Cardiac muscle cell (in vitro differentiated cells and primary cell): Measurements from ENCODE around the gene ABR. TPM values are rescaled to one million over a fixed set of nuclear protein-coding genes. Genes with fewer than 3 reads are reported as not detected.
A peak's percentile ranks its signal among the peaks of the same experiment; 100 is the strongest.

Experiments used
- DNase-seq, 2 donors: peaks; one replicate each; pipeline versions ENCODE4 v3.0.0 to v3.0.0-alpha.2; 2010 to 2017; ENCODE audit warnings: low read depth in 1 of 2, low spot score in 1 of 2
- H3K27ac ChIP-seq: fragments of 200-600 bp; sonication (generic); 2 replicates; pipeline ENCODE4 v1.5.1; 2016
- H3K27me3 ChIP-seq: fragments of 200-600 bp; sonication (generic); 2 replicates; pipeline ENCODE4 v1.6.0; 2016; ENCODE audit warnings: control low read depth
- H3K36me3 ChIP-seq: fragments of 200-600 bp; sonication (generic); 2 replicates; pipeline ENCODE4 v1.5.1; 2016; ENCODE audit warnings: control low read depth
- H3K4me1 ChIP-seq: fragments of 200-600 bp; sonication (generic); 2 replicates; pipeline ENCODE4 v1.8.1; 2017; ENCODE audit warnings: low read depth, mild to moderate bottlenecking, mixed run types
- H3K4me3 ChIP-seq: fragments of 200-600 bp; sonication (generic); 2 replicates; pipeline ENCODE4 v1.5.1; 2016; ENCODE audit warnings: mild to moderate bottlenecking
- H3K9me3 ChIP-seq: fragments of 200-600 bp; sonication (generic); 2 replicates; pipeline ENCODE4 v1.5.1; 2017; ENCODE audit warnings: low read depth, mild to moderate bottlenecking, control low read depth
- polyA plus RNA-seq: library from polyadenylated mRNA; unstranded; fragments of >200 nt; fragmentation: Nextera tagmentation; extraction: Ambion mirVana; gene quantifications from 2 replicates; pipeline ENCODE4 v1.2.1, GENCODE V29; 2016
- total RNA-seq: library from RNA; depleted of rRNA; stranded (reverse); fragments of >200 nt; gene quantifications from 2 replicates; pipeline ENCODE4 v1.2.3, GENCODE V29; 2016
- TF ChIP-seq, protein P1 (sequence below): IDR thresholded peaks from 2 replicates; pipeline ENCODE4 v1.5.1; 2012; ENCODE audit warnings: low read depth, mild to moderate bottlenecking, low read length

The ABR gene
- total and polyA plus RNA-seq, 2 experiments from 2014 or later, result 23.5 to 67.5 TPM

DNA sequence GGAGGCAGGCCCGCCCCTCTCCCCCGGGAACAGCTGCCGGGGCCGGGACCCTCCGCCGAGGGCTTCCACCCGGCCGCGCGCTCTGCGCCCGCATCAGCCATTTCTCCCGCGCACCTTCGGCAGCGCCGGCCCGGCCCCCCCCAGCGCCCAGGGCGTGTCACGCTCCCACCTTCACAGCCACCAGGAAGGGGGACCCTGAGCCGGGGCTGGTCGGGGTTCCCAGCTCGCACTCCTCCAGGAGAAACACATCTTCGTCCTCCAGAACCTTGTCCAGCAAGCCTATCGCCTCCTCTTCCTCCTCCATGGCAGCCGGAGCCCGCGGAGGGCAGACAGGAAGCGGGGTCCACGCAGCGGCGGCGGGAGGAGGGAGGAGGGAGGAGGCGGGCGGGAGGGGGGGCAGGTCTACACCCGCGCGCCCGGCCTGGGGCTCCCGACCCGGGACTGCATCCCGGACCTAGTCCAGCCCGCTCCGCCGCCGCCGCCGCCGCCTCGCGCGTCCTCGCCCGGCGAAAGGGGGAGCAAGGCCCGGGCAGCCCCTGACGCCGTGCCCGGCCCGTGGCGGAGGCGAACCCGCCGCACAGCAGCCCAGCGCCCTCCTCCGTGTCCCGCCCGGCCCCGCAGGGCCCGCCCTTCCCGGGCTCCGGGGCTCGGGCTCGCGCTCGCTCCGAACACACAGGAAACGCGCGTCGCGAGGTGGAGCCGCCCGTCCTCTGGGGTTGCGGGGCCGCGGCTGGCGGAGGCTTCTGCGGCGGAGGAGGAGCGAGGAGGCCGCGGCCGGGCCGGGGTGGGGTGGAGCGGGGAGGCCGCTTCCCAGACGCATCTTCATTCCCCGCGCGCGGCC is 70.8 kb downstream of the ABR start:
- Histone ChIP-seq H3K27ac (peak overlapping the region; percentile 19), H3K4me3 (peak overlapping the region; percentile 60), H3K27me3 (no peaks in the 10 kb centered on the region), H3K4me1 (peaks cover 60% of the 10 kb centered on the region), H3K9me3 (no peaks in the 10 kb centered on the region), H3K36me3 (no peaks in the 10 kb centered on the region)
- peak; percentile 66 to 75 for DNase-seq
- TF ChIP-seq, protein P1, sequence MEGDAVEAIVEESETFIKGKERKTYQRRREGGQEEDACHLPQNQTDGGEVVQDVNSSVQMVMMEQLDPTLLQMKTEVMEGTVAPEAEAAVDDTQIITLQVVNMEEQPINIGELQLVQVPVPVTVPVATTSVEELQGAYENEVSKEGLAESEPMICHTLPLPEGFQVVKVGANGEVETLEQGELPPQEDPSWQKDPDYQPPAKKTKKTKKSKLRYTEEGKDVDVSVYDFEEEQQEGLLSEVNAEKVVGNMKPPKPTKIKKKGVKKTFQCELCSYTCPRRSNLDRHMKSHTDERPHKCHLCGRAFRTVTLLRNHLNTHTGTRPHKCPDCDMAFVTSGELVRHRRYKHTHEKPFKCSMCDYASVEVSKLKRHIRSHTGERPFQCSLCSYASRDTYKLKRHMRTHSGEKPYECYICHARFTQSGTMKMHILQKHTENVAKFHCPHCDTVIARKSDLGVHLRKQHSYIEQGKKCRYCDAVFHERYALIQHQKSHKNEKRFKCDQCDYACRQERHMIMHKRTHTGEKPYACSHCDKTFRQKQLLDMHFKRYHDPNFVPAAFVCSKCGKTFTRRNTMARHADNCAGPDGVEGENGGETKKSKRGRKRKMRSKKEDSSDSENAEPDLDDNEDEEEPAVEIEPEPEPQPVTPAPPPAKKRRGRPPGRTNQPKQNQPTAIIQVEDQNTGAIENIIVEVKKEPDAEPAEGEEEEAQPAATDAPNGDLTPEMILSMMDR, result no peak

GRCh38 chr17:1108478-1108764 is 71.4 kb downstream of the ABR start:
- H3K9me3 ChIP-seq, result no peaks in the 10 kb centered on the region
- no peaks in the 10 kb centered on the region for H3K27me3 ChIP-seq
- TF ChIP-seq, protein P1, result no peak
- DNase-seq, result no peak
- peaks cover 66% of the 10 kb centered on the region for H3K4me1 ChIP-seq
- no peaks in the 10 kb centered on the region for H3K36me3 ChIP-seq
- no peak overlapping the region for H3K27ac ChIP-seq
- H3K4me3 ChIP-seq, result peak overlapping the region; percentile 60

DNA sequence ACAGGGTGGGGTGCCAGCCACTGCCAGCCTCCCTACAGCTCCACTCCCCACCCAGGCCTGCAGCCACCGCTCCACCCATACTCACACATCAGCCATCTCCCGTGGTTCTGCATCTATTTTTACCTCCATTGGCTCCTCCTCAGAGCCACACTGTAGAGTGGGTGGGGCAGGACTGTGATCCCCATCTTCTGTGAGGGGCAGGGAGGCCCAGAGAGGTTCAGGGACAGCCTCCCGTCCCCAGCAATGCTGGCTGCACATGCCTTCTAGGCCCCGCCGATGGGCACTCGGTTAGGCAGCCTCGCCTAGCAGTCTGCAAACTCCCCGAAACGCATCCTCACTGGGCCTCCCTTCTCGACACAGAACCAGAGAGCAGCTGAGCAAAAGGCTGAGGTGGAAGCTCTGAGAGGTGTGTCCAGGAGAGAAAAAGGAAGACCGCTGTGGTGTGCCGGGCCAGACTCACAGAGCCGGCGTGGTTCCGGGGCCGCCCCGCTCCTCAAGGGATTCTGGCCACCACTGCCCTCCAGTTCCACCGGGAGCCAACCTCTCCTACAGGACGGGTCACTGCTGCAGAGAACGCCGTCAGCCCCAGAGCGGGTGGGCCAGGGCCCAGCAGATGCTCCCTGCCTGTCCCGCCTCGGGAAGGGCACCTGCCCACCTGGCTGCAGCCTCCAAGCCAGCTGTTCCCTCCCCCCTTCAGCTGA is 71.9 kb downstream of the ABR start:
- H3K4me3 ChIP-seq, result peak overlapping the region; percentile 60
- no peaks in the 10 kb centered on the region for H3K9me3 ChIP-seq
- TF ChIP-seq, protein P1, result no peak
- DNase-seq, result no peak
- H3K36me3 ChIP-seq, result no peaks in the 10 kb centered on the region
- H3K4me1 ChIP-seq, result peaks cover 71% of the 10 kb centered on the region
- no peak overlapping the region for H3K27ac ChIP-seq
- H3K27me3 ChIP-seq, result no peaks in the 10 kb centered on the region

DNA sequence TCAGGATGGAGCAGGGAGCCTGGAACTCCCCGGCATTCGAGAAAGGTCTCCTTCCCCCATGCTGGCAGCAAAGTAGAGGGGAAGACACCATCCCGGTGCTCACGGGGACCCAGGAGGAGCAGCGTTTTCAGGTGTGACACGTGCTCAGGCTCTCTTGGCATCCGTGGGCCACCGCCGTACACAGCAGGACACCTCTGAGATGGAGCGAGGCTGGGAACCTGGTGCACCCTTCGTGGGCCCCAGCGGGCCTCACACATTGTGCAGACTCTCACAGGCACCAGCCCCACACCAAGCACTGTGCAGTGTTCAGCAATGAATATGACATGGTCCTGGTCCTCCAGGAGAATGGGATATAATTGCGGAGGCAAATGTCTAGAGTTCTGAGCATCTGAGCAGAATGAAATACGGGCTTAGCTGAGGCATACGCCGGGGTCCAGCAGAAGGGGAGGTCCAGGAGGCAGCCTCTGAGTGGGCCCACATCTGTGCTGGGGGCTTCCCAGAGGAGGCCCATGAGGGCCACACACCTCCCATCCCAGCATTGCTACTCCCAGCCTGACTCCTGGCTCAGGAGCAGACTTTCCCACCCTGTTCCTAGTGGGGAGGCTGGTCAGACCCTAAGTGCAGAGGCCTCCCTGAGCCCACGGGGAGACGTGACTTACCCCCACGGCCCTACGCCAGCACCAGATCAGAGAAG is 72.6 kb downstream of the ABR start:
- DNase-seq, result no peak
- H3K4me1 ChIP-seq, result peaks cover 75% of the 10 kb centered on the region
- no peaks in the 10 kb centered on the region for H3K27me3 ChIP-seq

GRCh38 chr17:1104222-1104621 is 75.6 kb downstream of the ABR start:
- H3K27me3 ChIP-seq, result no peaks in the 10 kb centered on the region
- no peaks in the 10 kb centered on the region for H3K36me3 ChIP-seq
- no peaks in the 10 kb centered on the region for H3K9me3 ChIP-seq
- peak overlapping the region; percentile 54 for H3K27ac ChIP-seq
- peaks cover 56% of the 10 kb centered on the region for H3K4me1 ChIP-seq
- no peak overlapping the region for H3K4me3 ChIP-seq
- TF ChIP-seq, protein P1, result no peak
- peak in 1 of 2 donors; percentile 71 for DNase-seq

More for the DNA sequence above, 72.6 kb downstream of the ABR start:
- Histone ChIP-seq H3K9me3 (no peaks in the 10 kb centered on the region), H3K36me3 (no peaks in the 10 kb centered on the region), H3K4me3 (no peak overlapping the region), H3K27ac (no peak overlapping the region)
- TF ChIP-seq, protein P1, result no peak
